Activated CD8-positive, alpha-beta memory T cell treated with anti-CD3 and anti-CD28 coated beads for 4 hours (primary cell): ENCODE measurements around the gene XNDC1N.
A peak's percentile ranks its signal among the peaks of the same experiment; 100 is the strongest.
"Not testable (repeated sequence)": the region's sequence is repeated elsewhere in the genome, so short reads cannot be mapped to it uniquely, and the experiment has no call there.

Source experiments
- DNase-seq, 2 donors: peaks; one replicate each; pipeline ENCODE4 v3.0.0-alpha.2; 2020; ENCODE audit warnings: low read depth in 2 of 2

XNDC1N gene

DNA sequence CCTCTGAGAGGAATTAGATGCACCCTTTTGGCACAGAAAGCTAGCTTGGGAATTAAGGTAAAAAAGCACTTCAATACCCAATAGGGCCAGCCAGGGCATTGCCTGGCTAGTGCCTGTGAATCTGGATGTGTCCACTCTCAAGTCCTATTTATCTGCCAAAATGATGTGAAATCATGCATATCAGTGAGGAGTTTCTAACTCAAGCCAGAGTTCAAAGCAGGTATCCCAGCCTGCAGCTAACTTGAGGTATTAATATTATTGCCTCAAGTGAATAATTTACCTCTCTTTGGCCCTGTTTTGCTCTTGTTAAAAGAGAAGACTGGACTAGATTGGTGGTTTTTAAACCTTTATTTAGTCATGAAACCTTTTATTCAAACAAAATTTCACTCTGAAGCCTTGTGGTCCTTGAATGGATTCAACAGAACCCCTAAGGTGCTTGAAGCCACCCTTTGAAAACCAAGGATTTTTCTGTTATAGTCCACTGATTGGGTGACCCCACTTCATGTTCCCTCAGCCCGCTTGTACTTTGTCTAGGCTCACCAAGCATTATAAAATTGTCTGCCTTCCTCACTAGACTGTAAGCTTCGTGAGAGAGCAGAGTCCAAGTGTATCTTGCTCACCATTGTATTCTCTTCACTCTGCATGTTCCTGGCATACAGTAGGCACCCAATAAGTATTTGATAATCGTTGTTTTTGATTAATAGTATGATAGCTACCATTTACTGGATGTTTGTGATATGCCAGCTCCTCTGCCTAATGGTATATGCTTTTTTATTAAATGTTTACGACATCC is 4.9 kb upstream of the XNDC1N start:
- DNase-seq, result no peak

GRCh38 chr11:71931245-71931602 is 2.8 kb upstream of the XNDC1N start:
- DNase-seq, result no peak

- DNase-seq, result no peak
These were observed 2.3 kb upstream of the XNDC1N start for GRCh38 chr11:71930556-71931244.

DNA sequence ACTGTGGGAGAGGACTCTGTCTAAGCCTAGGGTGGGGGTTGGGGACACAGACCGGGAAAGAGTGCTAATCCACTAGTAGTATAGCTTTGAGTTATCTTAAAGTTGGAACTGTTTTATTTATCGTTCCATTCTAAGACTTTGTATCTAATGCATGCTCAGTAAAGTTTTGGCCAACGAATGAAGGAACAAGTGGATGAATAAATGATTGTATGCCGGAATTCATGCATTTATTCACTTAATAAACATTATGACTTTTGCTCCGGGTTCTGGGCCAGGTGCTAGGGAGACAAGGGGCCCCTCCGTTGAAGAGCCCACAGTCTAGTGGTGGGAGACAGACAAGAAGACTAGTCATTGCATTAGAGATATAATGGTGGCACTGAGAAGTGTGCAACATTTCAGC is 1.1 kb upstream of the XNDC1N start:
- no peak for DNase-seq

DNA sequence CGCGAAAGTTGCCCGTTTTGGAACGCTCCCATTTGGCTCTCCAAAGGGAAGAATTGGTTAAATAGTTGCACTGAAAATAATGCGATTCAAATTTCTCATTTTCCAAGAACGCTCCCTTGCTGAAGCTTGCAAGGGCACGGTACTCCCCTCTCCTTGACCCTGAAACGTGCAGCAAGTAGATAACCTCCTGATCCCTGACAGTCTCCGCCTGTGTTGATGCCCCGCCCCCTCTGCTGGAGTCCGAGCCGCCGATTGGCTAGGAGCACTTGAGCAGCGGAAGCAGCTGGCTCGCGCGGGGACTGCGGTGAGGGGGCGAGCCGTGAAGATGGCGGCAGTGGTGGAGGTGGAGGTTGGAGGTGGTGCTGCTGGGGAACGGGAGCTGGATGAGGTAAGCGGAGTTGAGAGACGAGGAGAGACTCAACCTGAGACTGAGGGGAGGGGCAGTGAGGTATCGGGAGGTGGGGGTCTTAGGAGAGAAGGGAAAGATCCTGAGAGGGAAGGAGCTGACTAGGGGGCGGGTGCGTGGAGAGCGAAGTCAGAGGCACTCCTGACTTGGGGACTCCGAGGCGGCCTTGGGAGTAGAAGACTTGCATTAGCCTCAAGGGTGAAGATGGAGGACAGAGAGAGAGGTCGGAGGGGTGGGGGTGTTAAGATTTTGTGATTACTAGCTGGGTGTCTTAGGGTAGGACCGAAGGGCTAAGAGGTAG is 496 bp upstream of the XNDC1N start, which contains the start of gene RNF121:
Gene RNF121 (plus strand): TSS at position 310 of the 707 bp plus-strand sequence. CDS start 16 bp downstream, at position 326.
- DNase-seq, result peak; percentile 94 to 95

- DNase-seq, result no peak
These were observed 10.7 kb downstream of the XNDC1N start for GRCh38 chr11:71917646-71918140.

DNA sequence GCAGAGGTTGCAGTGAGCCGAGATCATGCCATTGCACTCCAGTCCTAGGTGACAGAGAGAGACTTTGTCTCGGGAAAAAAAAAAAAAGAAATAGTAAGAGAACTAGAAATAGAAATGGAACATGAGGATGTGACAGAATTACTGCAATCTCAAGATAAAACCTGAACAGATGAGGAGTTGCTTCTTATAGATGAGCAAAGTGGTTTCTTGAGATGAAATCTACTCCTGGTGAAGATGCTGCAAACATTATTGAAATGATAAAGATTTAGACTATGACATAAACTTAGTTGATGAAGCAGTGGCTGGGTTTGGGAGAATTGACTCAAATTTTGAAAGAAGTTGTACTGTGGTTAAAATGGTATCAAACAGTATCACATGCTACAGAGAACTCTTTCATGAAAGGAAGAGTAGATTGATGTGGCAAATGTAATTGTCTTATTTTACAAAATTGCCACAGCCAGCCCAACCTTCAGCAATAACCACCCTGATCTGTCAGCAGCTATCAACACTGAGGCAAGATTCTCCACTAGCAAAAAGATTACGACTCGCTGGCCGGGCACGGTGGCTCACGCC is 13.7 kb downstream of the XNDC1N start:
- DNase-seq, result no peak

- DNase-seq, result no peak
These were observed 14.5 kb downstream of the XNDC1N start for GRCh38 chr11:71913756-71914526.

- DNase-seq, result not testable (repeated sequence)
These were observed 16.4 kb downstream of the XNDC1N start for GRCh38 chr11:71911986-71912340.

- DNase-seq, result peak in 1 of 2 donors; percentile 45
These were observed 16.9 kb downstream of the XNDC1N start for GRCh38 chr11:71911321-71911985.

- not testable (repeated sequence) for DNase-seq
These were observed 17.6 kb downstream of the XNDC1N start for GRCh38 chr11:71910775-71911174.

GRCh38 chr11:71908218-71908617 is 20.2 kb downstream of the XNDC1N start:
- no peak for DNase-seq

- not testable (repeated sequence) for DNase-seq
These were observed 27.3 kb downstream of the XNDC1N start for GRCh38 chr11:71901137-71901536.

DNA sequence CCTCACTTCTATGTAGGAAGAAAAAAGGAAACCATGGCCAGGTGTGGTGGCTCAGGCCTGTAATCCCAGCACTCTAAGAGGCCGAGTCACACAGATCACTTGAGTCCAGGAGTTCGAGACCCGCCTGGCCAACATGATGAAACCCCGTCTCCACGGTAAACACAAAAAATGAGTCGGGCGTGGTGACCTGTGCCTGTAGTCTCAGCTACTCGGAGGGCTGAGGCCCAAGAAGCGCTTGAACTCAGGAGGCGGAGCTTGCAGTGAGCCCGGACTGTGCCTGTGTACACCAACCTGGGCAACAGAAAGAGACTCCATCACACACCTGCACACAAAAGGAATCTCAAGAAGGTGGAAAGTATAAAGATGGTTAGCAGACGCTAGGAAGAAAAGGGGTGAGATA is 32.4 kb downstream of the XNDC1N start:
- no peak for DNase-seq

DNA sequence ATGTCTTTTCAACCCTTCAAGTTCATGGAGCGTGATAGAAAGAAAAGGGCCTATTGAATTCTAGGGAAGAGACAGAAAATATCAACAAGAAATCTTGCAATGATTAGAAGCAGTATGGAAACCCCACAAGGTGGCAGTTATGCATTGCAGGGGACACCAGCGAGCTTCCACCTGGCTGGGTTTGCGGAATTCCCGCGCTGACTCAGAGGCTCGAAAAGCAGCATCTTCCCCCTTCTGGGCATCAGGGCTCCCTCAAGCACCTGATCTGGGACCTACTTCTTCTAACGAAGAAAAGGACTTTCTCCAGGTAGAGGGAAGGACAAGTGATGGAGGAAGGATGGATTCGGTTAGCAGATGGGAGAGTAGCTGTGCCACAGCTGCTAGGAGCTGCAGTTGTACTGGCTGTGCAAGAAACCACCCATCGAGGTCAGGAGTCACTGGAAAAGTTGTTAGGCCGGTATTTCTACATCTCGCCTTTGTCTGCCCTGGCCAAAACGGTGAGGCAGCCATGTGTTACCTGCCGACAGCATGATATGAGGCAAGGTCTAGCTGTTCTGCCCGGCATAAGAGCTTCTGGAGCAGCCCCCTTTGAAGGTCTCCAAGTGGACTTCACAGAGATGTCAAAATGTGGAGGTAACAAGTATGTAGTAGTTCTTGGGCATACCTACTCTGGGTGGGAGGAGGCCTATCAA is 39.1 kb downstream of the XNDC1N start:
- not testable (repeated sequence) for DNase-seq

DNA sequence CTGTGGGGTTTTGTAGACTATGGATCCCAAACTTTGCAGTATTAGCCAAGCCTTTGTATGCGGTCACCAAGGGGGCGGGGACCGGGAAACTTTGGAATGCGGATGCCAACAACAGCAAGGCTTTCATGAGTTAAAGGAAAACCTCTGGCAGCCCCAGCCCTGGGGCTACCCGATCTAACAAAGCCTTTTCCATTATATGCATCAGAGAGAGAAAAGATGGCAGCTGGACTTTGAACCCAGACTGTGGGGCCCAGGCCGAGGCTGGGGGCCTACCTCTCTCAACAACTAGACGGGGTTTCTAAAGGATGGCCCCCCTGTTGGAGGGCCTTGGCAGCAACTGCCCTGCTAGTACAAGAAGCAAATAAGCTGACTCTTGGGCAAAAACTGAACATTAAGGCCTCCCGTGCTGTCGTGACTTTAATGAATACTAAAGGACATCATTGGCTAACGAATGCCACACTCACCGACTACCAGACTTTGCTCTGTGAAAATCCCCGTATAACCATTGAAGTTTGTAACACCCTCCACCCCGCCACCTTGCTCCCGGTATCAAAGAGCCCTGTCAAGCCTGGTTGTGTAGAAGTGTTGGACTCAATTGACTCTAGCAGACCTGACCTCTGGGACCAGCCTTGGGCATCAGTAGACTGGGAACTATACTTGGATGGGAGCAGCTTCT is 39.9 kb downstream of the XNDC1N start:
- DNase-seq, result not testable (repeated sequence)

DNA sequence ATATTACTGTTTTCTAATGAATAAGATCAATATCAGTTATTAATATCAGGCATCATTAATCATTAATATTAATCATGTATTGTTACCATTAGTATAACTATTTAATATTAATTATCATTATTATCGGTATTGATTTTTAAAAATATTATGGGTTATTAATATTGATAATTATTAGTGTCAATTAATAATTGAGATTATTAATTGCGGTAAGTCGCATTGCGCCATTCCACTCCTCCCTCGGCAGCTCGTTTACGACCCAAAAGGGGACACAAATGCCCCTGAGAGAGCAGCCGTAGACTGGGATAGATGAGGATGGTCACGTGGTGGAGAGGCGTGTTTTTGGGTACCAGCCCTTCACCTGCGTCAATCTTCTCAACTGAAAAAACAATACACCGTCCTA is 42.6 kb downstream of the XNDC1N start:
- DNase-seq, result not testable (repeated sequence)
